BJ (cell line): Measurements from ENCODE around the gene CELF2. TPM values are rescaled to one million over a fixed set of nuclear protein-coding genes. Genes with fewer than 3 reads are reported as not detected.

Experiments
- CTCF ChIA-PET: fragments of 350-600 bp; formaldehyde crosslinking; extraction: SDS; loops from one replicate; lab custom pipeline; 2021; ENCODE audit warnings: antibody characterized with exemption, inconsistent platforms; lab: Yijun Ruan, JAX
- POLR2A ChIA-PET: fragments of 300-600 bp; sonication (Branson Sonifier 250); formaldehyde crosslinking; extraction: SDS; loops from one replicate; lab custom pipeline; 2021; ENCODE audit warnings: antibody characterized with exemption; lab: Charles Lee
- DNase-seq: peaks from one replicate; pipeline ENCODE4 v3.0.0-alpha.2; 2011; ENCODE audit warnings: low read depth
- H3K27me3 ChIP-seq: 2 replicates; pipeline ENCODE4 v1.6.0; 2011; ENCODE audit warnings: low read length; ENCODE audit not compliant: control insufficient read depth, insufficient read depth
- H3K36me3 ChIP-seq: 2 replicates; pipeline ENCODE4 v1.5.1; 2011; ENCODE audit warnings: low read length; ENCODE audit not compliant: control insufficient read depth, insufficient read depth
- H3K4me3 ChIP-seq: 2 replicates; pipeline ENCODE4 v1.5.1; 2011; ENCODE audit warnings: low read depth, mild to moderate bottlenecking, control low read depth, low read length
- CTCF ChIP-seq: IDR thresholded peaks from 2 replicates; pipeline ENCODE4 v1.5.1; 2011; ENCODE audit warnings: low read depth, mild to moderate bottlenecking, control low read depth, inconsistent platforms, low read length, moderate library complexity; ENCODE audit not compliant: insufficient read depth
- polyA plus RNA-seq: library from polyadenylated mRNA; depleted of rRNA; stranded (reverse); fragments of >200 nt; gene quantifications from 2 replicates; pipeline ENCODE4 v1.2.3, GENCODE V29; 2011

Gene CELF2
- polyA plus RNA-seq, 1 experiment: 8.8 TPM

GRCh38 chr10:11153245-11153644 is 135.6 kb downstream of the CELF2 start:
- POLR2A ChIA-PET: no interaction called here
- CTCF ChIA-PET: no interaction called here
- Histone ChIP-seq H3K36me3 (no peaks in the 10 kb centered on the region), H3K4me3 (no peak overlapping the region), H3K27me3 (no peaks in the 10 kb centered on the region; the same call in 1 of the 2 replicates)
- no peak for TF ChIP-seq CTCF
- DNase-seq: no peak

DNA sequence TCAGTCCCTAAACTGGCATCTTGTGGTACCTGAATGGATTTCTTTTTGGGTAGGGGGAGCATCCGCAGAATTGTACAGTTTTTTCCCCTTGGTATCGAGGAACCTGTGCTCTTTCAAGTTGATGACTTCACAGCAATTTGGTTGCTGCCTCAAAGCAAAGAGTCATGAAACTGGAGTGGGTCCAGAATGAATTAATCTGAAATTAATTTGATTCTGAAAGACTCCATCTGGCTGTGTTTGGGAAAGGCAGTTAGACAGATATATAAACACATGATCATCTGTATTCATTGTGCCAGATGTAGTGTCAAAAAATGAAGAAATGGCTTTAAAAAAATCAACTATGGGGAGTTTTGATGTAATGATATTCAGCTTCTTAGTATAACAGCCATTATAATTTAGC is 136.1 kb downstream of the CELF2 start:
- no peaks in the 10 kb centered on the region; the same call in 1 of the 2 replicates for H3K27me3 ChIP-seq

GRCh38 chr10:11154333-11154732 is 136.7 kb downstream of the CELF2 start:
- no peak for DNase-seq
- POLR2A ChIA-PET: no interaction called here
- Histone ChIP-seq H3K27me3 (no peaks in the 10 kb centered on the region; the same call in 1 of the 2 replicates), H3K4me3 (no peak overlapping the region), H3K36me3 (no peaks in the 10 kb centered on the region)
- no peak for TF ChIP-seq CTCF
- CTCF ChIA-PET: interaction anchor here (0.8 kb wide), 1 partner anchor 11 kb away, joined by 3 read pairs; no protein-coding TSS in a partner anchor

More for the DNA sequence above, 136.1 kb downstream of the CELF2 start:
- Histone ChIP-seq H3K36me3 (no peaks in the 10 kb centered on the region), H3K4me3 (no peak overlapping the region)
- ChIA-PET CTCF (no interaction called here), POLR2A (no interaction called here)
- no peak for TF ChIP-seq CTCF
- DNase-seq: no peak

DNA sequence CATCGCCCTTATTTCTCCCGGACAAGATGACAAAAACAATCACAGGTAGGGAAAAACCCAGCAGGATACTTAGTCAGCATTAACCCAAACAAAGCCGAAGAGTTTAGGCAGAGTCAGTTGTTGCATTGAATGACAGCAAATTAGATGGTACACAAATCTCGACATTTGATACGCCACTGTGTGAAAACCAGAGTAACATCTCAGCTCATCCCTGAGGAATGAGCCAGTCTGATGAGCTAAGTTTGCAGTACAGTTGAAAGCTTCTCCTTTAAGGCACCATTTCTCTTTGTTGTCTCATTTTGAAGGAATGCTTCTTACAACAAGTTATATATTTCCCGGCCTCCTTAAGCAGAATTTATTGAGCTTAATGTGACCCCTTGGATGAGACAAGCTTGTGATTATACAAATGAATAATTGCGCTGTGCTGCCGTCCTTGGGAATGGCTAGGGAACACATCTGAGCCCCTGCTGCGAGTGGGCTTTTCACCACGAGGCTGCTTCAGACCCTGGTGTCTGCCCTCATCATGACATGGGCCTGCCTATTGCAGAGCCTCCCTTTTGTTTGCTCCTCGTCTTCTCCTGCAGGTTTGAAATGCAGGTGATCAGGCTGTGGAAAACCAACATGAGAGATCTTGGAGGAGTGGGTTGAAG is 137.3 kb downstream of the CELF2 start:
- DNase-seq: no peak
- ChIA-PET CTCF (interaction anchor here (0.8 kb wide), 1 partner anchor 10 kb away, joined by 3 read pairs; no protein-coding TSS in a partner anchor), POLR2A (interaction anchor here (0.6 kb wide), 1 partner anchor 22 kb away, joined by 5 read pairs; no protein-coding TSS in a partner anchor)
- no peak for TF ChIP-seq CTCF
- no peaks in the 10 kb centered on the region; the same call in 1 of the 2 replicates for H3K27me3 ChIP-seq
- no peak overlapping the region for H3K4me3 ChIP-seq
- H3K36me3 ChIP-seq: no peaks in the 10 kb centered on the region

- no peak for DNase-seq
- ChIA-PET POLR2A (no interaction called here), CTCF (interaction anchor here (1.0 kb wide), 1 partner anchor 11 kb away, joined by 3 read pairs; no protein-coding TSS in a partner anchor)
- no peak for TF ChIP-seq CTCF
- Histone ChIP-seq H3K4me3 (no peak overlapping the region), H3K27me3 (no peaks in the 10 kb centered on the region; the same call in 1 of the 2 replicates), H3K36me3 (no peaks in the 10 kb centered on the region)
Measured at GRCh38 chr10:11156480-11156879, 138.8 kb downstream of the CELF2 start.
